Right lobe of liver (tissue), 4 donors: ENCODE data around the gene VENTX.

Experiments used
- CTCF ChIP-seq, 4 donors: fragments of 200-600 bp in 3 of 4; fragments of 450-650 bp in 1 of 4; IDR thresholded peaks; one replicate each; pipeline versions ENCODE4 v1.5.1 to v1.8.0; 2016 to 2022; ENCODE audit warnings: antibody characterized with exemption in 4 of 4, mild to moderate bottlenecking in 2 of 4
- POLR2A ChIP-seq: fragments of 450-650 bp; IDR thresholded peaks from one replicate; pipeline ENCODE4 v1.6.1; 2017; ENCODE audit warnings: antibody characterized with exemption, mild to moderate bottlenecking
- donor health status: DM: no; HTN: no; CAD: no.
- donor health status: DM: no; HTN: no; CAD: no.
- donor health status: DM: no; HTN: yes; CAD: no.

- TF ChIP-seq POLR2A = no peak
- no peak for TF ChIP-seq CTCF (IDR thresholded peaks at IDR 0.05)
These were observed 38.2 kb upstream of the VENTX start for GRCh38 chr10:133199488-133199885.
